H1 (cell line): ENCODE results near the gene TBC1D3K.

Experiments used
- ATF3 ChIP-seq: IDR thresholded peaks from 2 replicates; pipeline ENCODE4 v1.6.1; 2011; ENCODE audit warnings: low read depth, mild to moderate bottlenecking, low read length; ENCODE audit not compliant: insufficient read depth
- CREB1 ChIP-seq: IDR thresholded peaks from 2 replicates; pipeline ENCODE4 v1.6.1; 2012; ENCODE audit warnings: inconsistent platforms
- CTCF ChIP-seq, 3 experiments: IDR thresholded peaks; 1 replicate in 2 of 3; 2 replicates in 1 of 3; pipeline versions ENCODE4 v1.5.1 to v1.6.1; 2011; ENCODE audit warnings: low read length in 3 of 3, mild to moderate bottlenecking in 3 of 3, inconsistent platforms in 2 of 3, low read depth in 1 of 3, moderate library complexity in 1 of 3; ENCODE audit not compliant: insufficient read depth in 1 of 3; ENCODE audit errors: control extremely low read depth in 1 of 3
- E2F6 ChIP-seq: IDR thresholded peaks from 2 replicates; pipeline ENCODE4 v1.6.1; 2012; ENCODE audit warnings: inconsistent platforms
- EZH2 ChIP-seq: fragments of 200-600 bp; sonication (generic); IDR thresholded peaks from 2 replicates; pipeline ENCODE4 v1.7.1; 2012; ENCODE audit warnings: low read depth, mild to moderate bottlenecking, moderate library complexity, low read length, inconsistent platforms; ENCODE audit not compliant: severe bottlenecking
- MAFK ChIP-seq: IDR thresholded peaks from 2 replicates; pipeline ENCODE4 v1.6.1; 2012; ENCODE audit warnings: low read depth, mild to moderate bottlenecking, improper control_type of control experiment, low read length
- MAX ChIP-seq: IDR thresholded peaks from 2 replicates; pipeline ENCODE4 v1.6.1; 2012; ENCODE audit warnings: inconsistent platforms
- RAD21 ChIP-seq, 2 experiments: IDR thresholded peaks in 1 of 2; conservative IDR thresholded peaks in 1 of 2; 2 replicates each; pipeline ENCODE4 v1.6.1; 2011; ENCODE audit warnings: low read depth in 2 of 2, low read length in 2 of 2, improper control_type of control experiment in 1 of 2, inconsistent platforms in 1 of 2, mild to moderate bottlenecking in 1 of 2, moderate library complexity in 1 of 2
- RFX5 ChIP-seq: IDR thresholded peaks from 2 replicates; pipeline ENCODE4 v1.6.1; 2011; ENCODE audit warnings: low read depth, low read length, improper control_type of control experiment, borderline replicate concordance
- TAF1 ChIP-seq: IDR thresholded peaks from 2 replicates; pipeline ENCODE4 v1.6.1; 2011; ENCODE audit warnings: mild to moderate bottlenecking, low read depth, low read length
- ZNF274 ChIP-seq: IDR thresholded peaks from 2 replicates; pipeline ENCODE4 v1.7.0; 2012; ENCODE audit warnings: low read length, borderline replicate concordance; ENCODE audit errors: extremely low read depth

- TF ChIP-seq CTCF (IDR thresholded peaks at IDR 0.05; ENCODE audit: control extremely low read depth in 1 of 3, insufficient read depth in 1 of 3, low read depth in 1 of 3, low read length in 3 of 3) = no peak
- no peak for TF ChIP-seq MAX
- no peak for TF ChIP-seq MAFK
- TF ChIP-seq RFX5 = no peak
- TF ChIP-seq TAF1 = no peak
- no peak for TF ChIP-seq ZNF274
- TF ChIP-seq ATF3 = no peak
- TF ChIP-seq RAD21 (IDR thresholded peaks at IDR 0.05 in 1 of 2, conservative IDR thresholded peaks at IDR 0.05 in 1 of 2; ENCODE audit: low read depth in 2 of 2, low read length in 2 of 2) = no peak
- TF ChIP-seq E2F6 = no peak
- TF ChIP-seq EZH2 = no peak
- TF ChIP-seq CREB1 = no peak
These were observed 39.7 kb upstream of the TBC1D3K start for GRCh38 chr17:37884516-37884915.
